Gastrocnemius medialis (tissue), 4 donors: ENCODE data around the gene ZNF493.

ENCODE experiments used
- CTCF ChIP-seq, 5 experiments: fragments of 450-650 bp in 3 of 5; fragments of 200-600 bp in 2 of 5; sonication (generic) in 2 of 5; IDR thresholded peaks in 4 of 5; conservative IDR thresholded peaks in 1 of 5; 1 replicate in 4 of 5; 2 replicates in 1 of 5; pipeline ENCODE4 v1.5.1; 2016 to 2019; ENCODE audit warnings: antibody characterized with exemption in 5 of 5, mild to moderate bottlenecking in 3 of 5, moderate library complexity in 3 of 5
- POLR2A ChIP-seq, 2 donors: fragments of 450-650 bp; IDR thresholded peaks; one replicate each; pipeline ENCODE4 v1.6.1; 2017; ENCODE audit warnings: antibody characterized with exemption in 2 of 2, mild to moderate bottlenecking in 2 of 2, moderate library complexity in 2 of 2

- TF ChIP-seq CTCF (IDR thresholded peaks at IDR 0.05 in 4 of 5, conservative IDR thresholded peaks at IDR 0.05 in 1 of 5) (no peak), POLR2A (IDR thresholded peaks at IDR 0.05) (no peak)
Measured at GRCh38 chr19:21440321-21440720, 43.4 kb downstream of the ZNF493 start.
